Measurements from ENCODE around the gene TSTD1. TPM values are rescaled to one million over a fixed set of nuclear protein-coding genes. Genes with fewer than 3 reads are reported as not detected.
"Not testable (repeated sequence)": the region's sequence is repeated elsewhere in the genome, so short reads cannot be mapped to it uniquely, and the experiment has no call there.

Gene TSTD1
- total RNA-seq, 1 donor from 2014 or later, result 70.2 TPM

GRCh38 chr1:161066694-161067093 is 27.9 kb upstream of the TSTD1 start:
- DNase-seq (no peak), ATAC-seq (ENCODE audit: low read depth) (no peak)
- POLR2A ChIA-PET, result interaction anchor here (0.7 to 9.8 kb wide), 4 partner anchors 15 to 81 kb away, joined by 3 to 285 read pairs (median 6); partner anchors contain the start of genes TSTD1 and USF1
- H3K27ac Mint-ChIP-seq, result peak overlapping the region; percentile 95
- H3K4me3 Mint-ChIP-seq, result peak overlapping the region; percentile 96
- H3K4me1 Mint-ChIP-seq, result peaks cover 80% of the 10 kb centered on the region
- H3K36me3 Mint-ChIP-seq (ENCODE audit: low read depth), result peaks cover 61% of the 10 kb centered on the region
- H3K9me3 Mint-ChIP-seq, result no peaks in the 10 kb centered on the region
- H3K27me3 Mint-ChIP-seq, result no peaks in the 10 kb centered on the region
- intact Hi-C loops (cut with micrococcal nuclease), result loop anchor here (5.0 kb wide), 1 partner anchor 301 kb away; the partner anchor contains the start of gene CFAP126
- TF ChIP-seq, protein P1, sequence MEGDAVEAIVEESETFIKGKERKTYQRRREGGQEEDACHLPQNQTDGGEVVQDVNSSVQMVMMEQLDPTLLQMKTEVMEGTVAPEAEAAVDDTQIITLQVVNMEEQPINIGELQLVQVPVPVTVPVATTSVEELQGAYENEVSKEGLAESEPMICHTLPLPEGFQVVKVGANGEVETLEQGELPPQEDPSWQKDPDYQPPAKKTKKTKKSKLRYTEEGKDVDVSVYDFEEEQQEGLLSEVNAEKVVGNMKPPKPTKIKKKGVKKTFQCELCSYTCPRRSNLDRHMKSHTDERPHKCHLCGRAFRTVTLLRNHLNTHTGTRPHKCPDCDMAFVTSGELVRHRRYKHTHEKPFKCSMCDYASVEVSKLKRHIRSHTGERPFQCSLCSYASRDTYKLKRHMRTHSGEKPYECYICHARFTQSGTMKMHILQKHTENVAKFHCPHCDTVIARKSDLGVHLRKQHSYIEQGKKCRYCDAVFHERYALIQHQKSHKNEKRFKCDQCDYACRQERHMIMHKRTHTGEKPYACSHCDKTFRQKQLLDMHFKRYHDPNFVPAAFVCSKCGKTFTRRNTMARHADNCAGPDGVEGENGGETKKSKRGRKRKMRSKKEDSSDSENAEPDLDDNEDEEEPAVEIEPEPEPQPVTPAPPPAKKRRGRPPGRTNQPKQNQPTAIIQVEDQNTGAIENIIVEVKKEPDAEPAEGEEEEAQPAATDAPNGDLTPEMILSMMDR (IDR thresholded peaks at IDR 0.05), result no peak
- CTCF ChIA-PET, result interaction anchor here (6.2 kb wide), 1 partner anchor 30 kb away, joined by 95 read pairs; the partner anchor contains the start of gene KLHDC9

DNA sequence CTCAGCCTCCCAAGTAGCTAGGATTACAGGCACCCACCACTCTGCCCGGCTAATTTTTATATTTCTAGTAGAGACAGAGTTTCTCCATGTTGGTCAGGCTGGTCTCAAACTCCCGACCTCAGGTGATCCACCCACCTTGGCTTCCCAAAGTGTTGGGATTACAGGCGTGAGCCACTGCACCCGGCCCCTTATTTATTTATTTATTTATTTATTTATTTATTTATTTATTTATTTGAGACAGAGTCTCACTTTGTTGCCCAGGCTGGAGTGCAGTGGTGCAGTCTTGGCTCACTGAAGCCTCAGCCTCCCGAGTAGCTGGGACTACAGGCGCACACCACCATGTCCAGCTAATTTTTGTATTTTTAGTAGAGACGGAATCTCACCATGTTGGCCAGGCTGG is 26.9 kb upstream of the TSTD1 start:
- H3K27me3 Mint-ChIP-seq; H3K9me3 Mint-ChIP-seq; ATAC-seq (ENCODE audit: low read depth); H3K27ac Mint-ChIP-seq; DNase-seq; H3K4me3 Mint-ChIP-seq: not testable (repeated sequence)
- intact Hi-C loops (cut with micrococcal nuclease), result loop anchor here (5.0 kb wide), 1 partner anchor 302 kb away; the partner anchor contains the start of gene CFAP126
- Mint-ChIP-seq H3K4me1 (peaks cover 77% of the 10 kb centered on the region), H3K36me3 (ENCODE audit: low read depth) (peaks cover 68% of the 10 kb centered on the region)
- ChIA-PET POLR2A (interaction anchor here (1.5 to 9.8 kb wide), 2 partner anchors 14 to 20 kb away, joined by 8 to 285 read pairs; partner anchors contain the start of gene USF1), CTCF (interaction anchor here (1.3 kb wide), 1 partner anchor 68 kb away, joined by 4 read pairs; no protein-coding TSS in a partner anchor)

- not testable (repeated sequence) for ATAC-seq (ENCODE audit: low read depth)
- H3K36me3 Mint-ChIP-seq (ENCODE audit: low read depth), result peaks cover 74% of the 10 kb centered on the region
Measured at GRCh38 chr1:161063936-161064335, 25.2 kb upstream of the TSTD1 start.

DNA sequence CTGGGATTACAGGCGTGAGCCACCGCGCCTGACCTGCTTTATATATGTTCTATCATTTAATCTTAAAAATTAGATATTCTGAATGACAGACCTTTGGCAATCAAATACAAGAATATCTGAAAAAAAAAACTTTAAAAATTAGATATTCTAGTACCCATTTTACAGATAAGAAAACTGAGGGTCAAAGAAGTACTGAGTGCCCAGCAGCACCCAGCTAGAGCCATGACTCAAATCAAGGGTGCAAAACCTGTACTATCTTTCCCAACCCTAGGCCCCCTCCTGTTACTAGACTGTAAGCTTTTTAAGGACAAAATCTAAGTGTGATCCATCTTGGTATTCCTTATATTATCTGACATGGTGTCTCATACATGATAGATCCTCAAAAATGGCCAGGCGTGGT is 22.7 kb upstream of the TSTD1 start:
- CTCF ChIA-PET, result no interaction called here
- H3K4me3 Mint-ChIP-seq, result no peak overlapping the region
- peaks cover 68% of the 10 kb centered on the region for H3K36me3 Mint-ChIP-seq (ENCODE audit: low read depth)
- ATAC-seq (ENCODE audit: low read depth), result no peak
- TF ChIP-seq, protein P1 (IDR thresholded peaks at IDR 0.05), result no peak
- H3K4me1 Mint-ChIP-seq, result peaks cover 59% of the 10 kb centered on the region
- no peaks in the 10 kb centered on the region for H3K9me3 Mint-ChIP-seq
- DNase-seq, result no peak
- POLR2A ChIA-PET, result interaction anchor here (2.7 to 2.9 kb wide), 2 partner anchors 8 to 16 kb away, joined by 9 to 20 read pairs; partner anchors contain the start of genes ARHGAP30 and USF1
- intact Hi-C loops (cut with micrococcal nuclease), result no loop called here
- H3K27me3 Mint-ChIP-seq, result no peaks in the 10 kb centered on the region
- H3K27ac Mint-ChIP-seq, result no peak overlapping the region

More at GRCh38 chr1:161063936-161064335, 25.2 kb upstream of the TSTD1 start:
- CTCF ChIA-PET; intact Hi-C loops (cut with micrococcal nuclease); H3K27me3 Mint-ChIP-seq; H3K9me3 Mint-ChIP-seq; H3K4me3 Mint-ChIP-seq; DNase-seq: not testable (repeated sequence)
- POLR2A ChIA-PET, result interaction anchor here (0.8 to 9.8 kb wide), 2 partner anchors 18 to 48 kb away, joined by 14 to 285 read pairs; partner anchors contain the start of gene USF1
- Mint-ChIP-seq H3K27ac (peak overlapping the region; percentile 31), H3K4me1 (peaks cover 78% of the 10 kb centered on the region)

DNA sequence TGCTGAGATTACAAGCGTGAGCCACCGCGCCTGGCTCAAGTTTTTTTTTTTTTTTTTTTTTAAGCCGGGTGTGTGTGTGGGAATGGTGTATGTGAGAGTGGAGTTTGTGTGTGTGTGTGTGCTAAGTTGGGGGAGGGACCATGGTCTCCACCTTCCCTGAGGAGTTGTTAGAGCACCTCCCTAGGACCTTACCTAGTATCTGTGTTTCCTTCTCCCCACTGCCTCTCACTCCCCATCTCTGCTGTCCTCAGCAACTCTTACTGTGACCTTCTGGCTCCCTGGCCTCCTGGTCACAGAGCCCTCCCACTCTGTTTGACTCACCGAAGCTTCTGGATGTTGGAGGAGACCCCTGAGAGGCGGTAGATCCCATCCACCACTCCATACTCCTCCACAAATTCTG is 20.5 kb upstream of the TSTD1 start:
- Mint-ChIP-seq H3K9me3 (no peaks in the 10 kb centered on the region), H3K36me3 (ENCODE audit: low read depth) (peaks cover 73% of the 10 kb centered on the region), H3K4me3 (no peak overlapping the region), H3K27me3 (no peaks in the 10 kb centered on the region), H3K4me1 (peaks cover 41% of the 10 kb centered on the region), H3K27ac (peak overlapping the region; percentile 6)
- ChIA-PET POLR2A (interaction anchor here (0.7 to 2.9 kb wide), 3 partner anchors 10 to 248 kb away, joined by 3 to 20 read pairs (median 9); partner anchors contain the start of genes ARHGAP30 and USF1), CTCF (no interaction called here)
- TF ChIP-seq, protein P1 (IDR thresholded peaks at IDR 0.05), result no peak
- DNase-seq (no peak), ATAC-seq (ENCODE audit: low read depth) (no peak)
- intact Hi-C loops (cut with micrococcal nuclease), result no loop called here

DNA sequence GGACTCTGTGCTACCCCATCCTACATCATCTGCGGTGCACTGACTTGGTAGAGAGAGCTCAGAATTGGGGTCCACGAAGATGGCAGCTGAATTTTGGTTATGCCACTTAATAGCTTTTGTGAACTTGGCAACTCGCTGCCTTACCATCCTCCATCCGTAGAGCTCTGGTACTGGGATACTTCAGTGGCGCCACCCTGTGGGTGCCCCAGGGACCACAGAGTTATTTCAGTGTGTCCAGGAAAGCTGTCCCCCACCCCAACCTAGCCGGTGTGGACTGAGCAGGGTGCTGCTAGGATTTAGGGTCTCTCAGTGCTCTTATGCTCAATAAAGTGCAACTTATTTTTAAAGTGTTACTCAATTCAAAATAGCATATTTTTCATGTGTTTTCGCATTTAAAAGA is 16.0 kb upstream of the TSTD1 start:
- Mint-ChIP-seq H3K4me1 (peaks cover 10% of the 10 kb centered on the region), H3K4me3 (no peak overlapping the region), H3K9me3 (no peaks in the 10 kb centered on the region), H3K27me3 (no peaks in the 10 kb centered on the region), H3K27ac (no peak overlapping the region), H3K36me3 (ENCODE audit: low read depth) (peaks cover 79% of the 10 kb centered on the region)
- POLR2A ChIA-PET, result interaction anchor here (0.7 kb wide), 1 partner anchor 10 kb away, joined by 4 read pairs; no protein-coding TSS in a partner anchor
- ATAC-seq (ENCODE audit: low read depth), result no peak
- intact Hi-C loops (cut with micrococcal nuclease), result no loop called here
- CTCF ChIA-PET, result interaction anchor here (0.7 kb wide), 1 partner anchor 43 kb away, joined by 3 read pairs; the partner anchor contains the start of gene KLHDC9
- DNase-seq, result no peak
- TF ChIP-seq, protein P1 (IDR thresholded peaks at IDR 0.05), result no peak

Measured in activated B cell treated with CpG ODN at 0.5 μM for 24 hours (primary cell).